Measurements from ENCODE around the gene COASY. TPM values are rescaled to one million over a fixed set of nuclear protein-coding genes. Genes with fewer than 3 reads are reported as not detected.
A peak's percentile ranks its signal among the peaks of the same experiment; 100 is the strongest.

The COASY gene
- total RNA-seq, 2 experiments from 2014 or later = 37.8 to 40.7 TPM

- ChIA-PET POLR2A (interaction anchor here (0.7 kb wide), 1 partner anchor 129 kb away, joined by 3 read pairs; no protein-coding TSS in a partner anchor), CTCF (interaction anchor here (0.5 to 2.7 kb wide), 9 partner anchors 24 to 195 kb away, joined by 3 to 18 read pairs (median 4); partner anchors contain the start of gene CAVIN1)
- Histone ChIP-seq H3K4me3 (ENCODE audit: low read length) (no peak overlapping the region), H3K27me3 (ENCODE audit: control insufficient read depth in 1 of 2, insufficient read depth in 2 of 2, low read length in 2 of 2) (no peaks in the 10 kb centered on the region), H3K4me1 (ENCODE audit: insufficient read depth, low read length) (peaks cover 6% of the 10 kb centered on the region), H3K36me3 (ENCODE audit: insufficient read depth, low read length) (peaks cover 7% of the 10 kb centered on the region), H3K9me3 (ENCODE audit: control insufficient read depth in 1 of 2, insufficient read depth in 1 of 2, low read length in 2 of 2) (no peaks in the 10 kb centered on the region), H3K27ac (ENCODE audit: low read depth in 1 of 2, low read length in 2 of 2) (no peak overlapping the region)
- DNase-seq = peak; percentile 69 to 90 (median 79)
- H3K27ac Mint-ChIP-seq = no peak overlapping the region
- peak; percentile 93 for ATAC-seq (ENCODE audit: poor library complexity)
- no peaks in the 10 kb centered on the region for H3K27me3 Mint-ChIP-seq
- H3K36me3 Mint-ChIP-seq (ENCODE audit: low read depth) = peaks cover 9% of the 10 kb centered on the region
- no peak overlapping the region for H3K4me3 Mint-ChIP-seq
- H3K9me3 Mint-ChIP-seq = no peaks in the 10 kb centered on the region
- intact Hi-C loops (cut with DNase I, micrococcal nuclease) = loop anchor here (1.0 to 10.0 kb wide), 6 partner anchors 89 to 493 kb away; partner anchors contain the start of gene NKIRAS2 (in 1 of the 2)
- TF ChIP-seq CTCF (IDR thresholded peaks at IDR 0.05) = peak; percentile 97
- peaks cover 8% of the 10 kb centered on the region for H3K4me1 Mint-ChIP-seq (ENCODE audit: low read depth)
Observed at GRCh38 chr17:42517516-42517915, 44.4 kb upstream of the COASY start.

DNA sequence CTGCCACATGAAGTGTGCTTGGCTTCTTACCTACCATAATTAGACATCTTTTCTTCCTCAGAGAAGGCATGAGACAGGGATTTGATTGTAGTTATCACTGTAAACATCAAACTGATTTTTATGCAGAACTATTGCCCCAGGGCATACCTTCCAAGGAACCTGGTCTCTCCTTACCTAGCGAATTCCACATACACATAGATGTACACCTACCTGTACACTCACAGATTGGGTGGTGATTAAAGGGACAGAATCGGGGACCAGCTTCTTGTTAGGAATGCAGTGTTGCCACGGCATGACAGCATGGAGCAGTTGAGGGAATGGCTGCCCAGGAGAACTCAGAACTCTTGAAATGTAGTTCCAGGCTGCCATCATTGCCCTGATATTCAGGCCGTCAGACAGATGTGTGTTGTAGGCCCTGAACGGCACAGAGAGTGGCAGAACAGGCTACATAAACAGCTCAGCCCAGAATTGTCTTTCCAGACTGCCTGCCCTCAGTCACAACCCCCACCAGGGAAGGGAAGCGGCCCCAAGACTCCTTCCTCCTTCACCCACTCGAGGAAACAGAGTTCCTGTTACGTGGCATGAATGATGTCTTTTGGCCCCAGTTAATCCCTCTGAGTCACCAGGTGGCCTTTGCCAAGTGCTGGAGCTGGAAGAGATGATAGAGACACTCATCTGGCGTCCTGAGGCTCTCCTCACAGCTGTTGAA, 43.7 kb upstream of the COASY start:
- ChIA-PET CTCF (interaction anchor here (0.5 to 2.7 kb wide), 9 partner anchors 23 to 196 kb away, joined by 3 to 18 read pairs (median 4); partner anchors contain the start of gene CAVIN1), POLR2A (interaction anchor here (0.7 kb wide), 1 partner anchor 129 kb away, joined by 3 read pairs; no protein-coding TSS in a partner anchor)
- Mint-ChIP-seq H3K9me3 (no peaks in the 10 kb centered on the region), H3K36me3 (ENCODE audit: low read depth) (peaks cover 9% of the 10 kb centered on the region), H3K4me3 (no peak overlapping the region), H3K27ac (no peak overlapping the region), H3K27me3 (no peaks in the 10 kb centered on the region), H3K4me1 (ENCODE audit: low read depth) (peaks cover 8% of the 10 kb centered on the region)
- ATAC-seq (ENCODE audit: poor library complexity) (no peak), DNase-seq (peak in 2 of 14 experiments; percentile 52 to 63)
- H3K9me3 ChIP-seq (ENCODE audit: control insufficient read depth in 1 of 2, insufficient read depth in 1 of 2, low read length in 2 of 2) = no peaks in the 10 kb centered on the region
- H3K27ac ChIP-seq (ENCODE audit: low read depth in 1 of 2, low read length in 2 of 2) = no peak overlapping the region
- no peak for TF ChIP-seq CTCF (IDR thresholded peaks at IDR 0.05)
- intact Hi-C loops (cut with DNase I, micrococcal nuclease) = loop anchor here (5.0 to 10.0 kb wide), 3 partner anchors 111 to 493 kb away; partner anchors contain the start of gene NKIRAS2 (in 1 of the 2)
- H3K4me1 ChIP-seq (ENCODE audit: insufficient read depth, low read length) = peaks cover 6% of the 10 kb centered on the region
- peaks cover 7% of the 10 kb centered on the region for H3K36me3 ChIP-seq (ENCODE audit: insufficient read depth, low read length)
- H3K4me3 ChIP-seq (ENCODE audit: low read length) = no peak overlapping the region
- H3K27me3 ChIP-seq (ENCODE audit: control insufficient read depth in 1 of 2, insufficient read depth in 2 of 2, low read length in 2 of 2) = no peaks in the 10 kb centered on the region

- H3K4me1 ChIP-seq (ENCODE audit: insufficient read depth, low read length) = peaks cover 6% of the 10 kb centered on the region
- Mint-ChIP-seq H3K27ac (no peak overlapping the region), H3K4me3 (no peak overlapping the region), H3K9me3 (no peaks in the 10 kb centered on the region), H3K36me3 (ENCODE audit: low read depth) (peaks cover 9% of the 10 kb centered on the region), H3K27me3 (no peaks in the 10 kb centered on the region), H3K4me1 (ENCODE audit: low read depth) (peaks cover 8% of the 10 kb centered on the region)
- POLR2A ChIA-PET = no interaction called here
- H3K27me3 ChIP-seq (ENCODE audit: control insufficient read depth in 1 of 2, insufficient read depth in 2 of 2, low read length in 2 of 2) = no peaks in the 10 kb centered on the region
- H3K9me3 ChIP-seq (ENCODE audit: control insufficient read depth in 1 of 2, insufficient read depth in 1 of 2, low read length in 2 of 2) = no peaks in the 10 kb centered on the region
- H3K36me3 ChIP-seq (ENCODE audit: insufficient read depth, low read length) = peaks cover 7% of the 10 kb centered on the region
- CTCF ChIA-PET = interaction anchor here (1.3 to 2.7 kb wide), 2 partner anchors 91 to 197 kb away, joined by 3 to 18 read pairs; no protein-coding TSS in a partner anchor
- ATAC-seq (ENCODE audit: poor library complexity) (no peak), DNase-seq (no peak)
- no peak for TF ChIP-seq CTCF (IDR thresholded peaks at IDR 0.05)
- intact Hi-C loops (cut with DNase I, micrococcal nuclease) = loop anchor here (5.0 to 10.0 kb wide), 3 partner anchors 112 to 494 kb away; partner anchors contain the start of gene NKIRAS2 (in 1 of the 2)
- H3K4me3 ChIP-seq (ENCODE audit: low read length) = no peak overlapping the region
- no peak overlapping the region for H3K27ac ChIP-seq (ENCODE audit: low read depth in 1 of 2, low read length in 2 of 2)
Observed at GRCh38 chr17:42518755-42519545, 43.0 kb upstream of the COASY start.

Data from CD4-positive, alpha-beta T cell (primary cell).